ENCODE results near the gene WDR11.

WDR11 gene

GRCh38 chr10:120946497-120946896 lies 95.3 kb downstream of the WDR11 start:
- no peak overlapping the region for H3K4me3 ChIP-seq (ENCODE audit: control insufficient read depth, low read depth, low read length)
- no peak for DNase-seq (ENCODE audit: low read depth)
- TF ChIP-seq CTCF (conservative IDR thresholded peaks at IDR 0.05; ENCODE audit: control insufficient read depth, insufficient read depth, low read depth, low read length) = no peak

GRCh38 chr10:120948889-120949608 lies 97.9 kb downstream of the WDR11 start:
- H3K4me3 ChIP-seq (ENCODE audit: control insufficient read depth, low read depth, low read length) = peak overlapping the region; percentile 41
- DNase-seq (ENCODE audit: low read depth) = peak; percentile 57
- TF ChIP-seq CTCF (conservative IDR thresholded peaks at IDR 0.05; ENCODE audit: control insufficient read depth, insufficient read depth, low read depth, low read length) = peak; percentile 46

- peak overlapping the region; percentile 41 for H3K4me3 ChIP-seq (ENCODE audit: control insufficient read depth, low read depth, low read length)
- TF ChIP-seq CTCF (conservative IDR thresholded peaks at IDR 0.05; ENCODE audit: control insufficient read depth, insufficient read depth, low read depth, low read length) = no peak
- DNase-seq (ENCODE audit: low read depth) = no peak
Measured at GRCh38 chr10:120949609-120950031, 98.5 kb downstream of the WDR11 start.

GRCh38 chr10:120950051-120950561 lies 98.9 kb downstream of the WDR11 start:
- H3K4me3 ChIP-seq (ENCODE audit: control insufficient read depth, low read depth, low read length) = no peak overlapping the region

GRCh38 chr10:120951288-120951687 lies 100.1 kb downstream of the WDR11 start:
- H3K4me3 ChIP-seq (ENCODE audit: control insufficient read depth, low read depth, low read length) = no peak overlapping the region
- no peak for DNase-seq (ENCODE audit: low read depth)
- TF ChIP-seq CTCF (conservative IDR thresholded peaks at IDR 0.05; ENCODE audit: control insufficient read depth, insufficient read depth, low read depth, low read length) = no peak

More at GRCh38 chr10:120950051-120950561, 98.9 kb downstream of the WDR11 start:
- no peak for DNase-seq (ENCODE audit: low read depth)
- no peak for TF ChIP-seq CTCF (conservative IDR thresholded peaks at IDR 0.05; ENCODE audit: control insufficient read depth, insufficient read depth, low read depth, low read length)

DNA sequence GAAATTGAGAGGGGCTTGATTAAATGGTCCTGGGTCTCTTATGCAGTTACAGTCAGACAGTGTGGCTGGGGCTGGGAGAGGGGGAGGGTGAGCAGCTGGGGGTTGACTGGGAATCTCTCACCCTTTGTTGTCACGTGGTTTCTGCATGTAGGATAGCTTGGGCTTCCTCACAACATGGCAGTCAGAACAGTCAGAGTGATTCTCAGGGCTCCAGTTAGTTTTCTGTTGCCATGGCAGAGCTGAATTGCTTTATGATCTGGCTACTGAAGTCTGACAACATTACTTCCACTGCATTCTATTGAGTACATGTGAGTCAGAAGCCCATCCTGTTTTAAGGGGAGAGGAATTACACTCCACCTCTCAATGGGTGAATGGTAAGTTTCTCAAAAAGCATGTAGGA lies 102.7 kb downstream of the WDR11 start:
- no peak for TF ChIP-seq CTCF (conservative IDR thresholded peaks at IDR 0.05; ENCODE audit: control insufficient read depth, insufficient read depth, low read depth, low read length)
- no peak overlapping the region for H3K4me3 ChIP-seq (ENCODE audit: control insufficient read depth, low read depth, low read length)
- no peak for DNase-seq (ENCODE audit: low read depth)
